Liver (tissue), 9 donors: ENCODE results near the gene SOX6. TPM values are rescaled to one million over a fixed set of nuclear protein-coding genes. Genes with fewer than 3 reads are reported as not detected.

Source experiments
- DNase-seq: peaks from one replicate; pipeline ENCODE4 v3.0.0-alpha.2; 2017; ENCODE audit warnings: low spot score
- H3K27ac ChIP-seq, 2 donors: one replicate each; pipeline ENCODE4 v1.7.0; 2013; ENCODE audit warnings: inconsistent platforms in 2 of 2, low read length in 2 of 2, control low read depth in 1 of 2, low read depth in 1 of 2, mild to moderate bottlenecking in 1 of 2
- H3K27me3 ChIP-seq, 4 donors: one replicate each; pipeline versions ENCODE4 v1.6.1 to v1.7.0; 2013; ENCODE audit warnings: low read length in 3 of 4, inconsistent platforms in 1 of 4, mild to moderate bottlenecking in 1 of 4, moderate library complexity in 1 of 4; ENCODE audit not compliant: control insufficient read depth in 4 of 4, insufficient read depth in 4 of 4
- H3K36me3 ChIP-seq, 4 donors: one replicate each; pipeline versions ENCODE4 v1.6.1 to v1.7.0; 2013; ENCODE audit warnings: low read length in 3 of 4, mild to moderate bottlenecking in 3 of 4, low read depth in 1 of 4, moderate library complexity in 1 of 4; ENCODE audit not compliant: control insufficient read depth in 4 of 4, insufficient read depth in 3 of 4
- H3K4me1 ChIP-seq, 4 donors: one replicate each; pipeline versions ENCODE4 v1.6.1 to v1.7.0; 2013; ENCODE audit warnings: low read length in 3 of 4, mild to moderate bottlenecking in 3 of 4, moderate library complexity in 1 of 4; ENCODE audit not compliant: control insufficient read depth in 4 of 4, insufficient read depth in 4 of 4
- H3K4me3 ChIP-seq, 3 donors: one replicate each; pipeline versions ENCODE4 v1.6.1 to v1.7.0; 2013; ENCODE audit warnings: low read length in 3 of 3, control low read depth in 1 of 3, low read depth in 1 of 3, mild to moderate bottlenecking in 1 of 3
- H3K9ac ChIP-seq, 2 donors: one replicate each; pipeline ENCODE4 v1.7.0; 2013; ENCODE audit warnings: low read length in 2 of 2, mild to moderate bottlenecking in 2 of 2, moderate library complexity in 2 of 2, control low read depth in 1 of 2, low read depth in 1 of 2
- H3K9me3 ChIP-seq, 4 donors: one replicate each; pipeline versions ENCODE4 v1.6.1 to v1.7.0; 2013; ENCODE audit warnings: low read length in 3 of 4; ENCODE audit not compliant: control insufficient read depth in 4 of 4
- EGR1 ChIP-seq, 2 donors: IDR thresholded peaks; 2 replicates each; pipeline ENCODE4 v1.6.1; 2016 to 2018; ENCODE audit warnings: antibody characterized with exemption in 2 of 2, low read depth in 2 of 2
- GABPA ChIP-seq, 2 donors: IDR thresholded peaks in 1 of 2; conservative IDR thresholded peaks in 1 of 2; 2 replicates each; pipeline ENCODE4 v1.6.1; 2016; ENCODE audit warnings: antibody characterized with exemption in 2 of 2, mild to moderate bottlenecking in 1 of 2, moderate library complexity in 1 of 2
- HNF4G ChIP-seq: IDR thresholded peaks from 2 replicates; pipeline ENCODE4 v1.6.1; 2016; ENCODE audit warnings: antibody characterized with exemption
- JUND ChIP-seq, 2 donors: IDR thresholded peaks; 2 replicates each; pipeline ENCODE4 v1.6.1; 2016; ENCODE audit warnings: antibody characterized with exemption in 2 of 2
- RAD21 ChIP-seq, 2 donors: IDR thresholded peaks; 2 replicates each; pipeline ENCODE4 v1.6.1; 2016; ENCODE audit warnings: antibody characterized with exemption in 2 of 2, mild to moderate bottlenecking in 2 of 2
- RXRA ChIP-seq, 2 donors: IDR thresholded peaks; 2 replicates each; pipeline ENCODE4 v1.6.1; 2017 to 2018; ENCODE audit warnings: antibody characterized with exemption in 2 of 2, mild to moderate bottlenecking in 1 of 2
- SP1 ChIP-seq: IDR thresholded peaks from 2 replicates; pipeline ENCODE4 v1.6.1; 2018; ENCODE audit warnings: antibody characterized with exemption, mild to moderate bottlenecking
- TAF1 ChIP-seq: conservative IDR thresholded peaks from 2 replicates; pipeline ENCODE4 v1.6.1; 2016; ENCODE audit warnings: antibody characterized with exemption, mild to moderate bottlenecking
- YY1 ChIP-seq: IDR thresholded peaks from 2 replicates; pipeline ENCODE4 v1.6.1; 2016; ENCODE audit warnings: antibody characterized with exemption, mild to moderate bottlenecking
- WGBS: extraction: QIAGEN DNeasy Blood & Tissue Kit; methylation state at CpG from one replicate; pipeline ENCODE4 v1.1.7; 2013; 5-methylcytosine and 5-hydroxymethylcytosine counted together
- polyA plus RNA-seq, 2 donors: library from polyadenylated mRNA; stranded (reverse) in 1 of 2; unstranded in 1 of 2; fragments of 200-250 nt in 1 of 2; fragments of >200 nt in 1 of 2; fragmentation: Nextera tagmentation in 1 of 2; extraction: Ambion mirVana in 1 of 2; gene quantifications; one replicate each; pipeline versions ENCODE4 v1.2.1 to v1.2.3, GENCODE V29; 2013 to 2015
- total RNA-seq, 2 donors: library from RNA; depleted of rRNA; stranded (reverse); fragments of >200 nt; gene quantifications; one replicate each; pipeline ENCODE4 v1.2.3, GENCODE V29; 2014
- TF ChIP-seq, protein P1 (sequence below): fragments of 150-350 bp; IDR thresholded peaks from 2 replicates; pipeline ENCODE4 v1.5.1; 2017; ENCODE audit warnings: improper control_type of control experiment, low read depth, low read length; ENCODE audit not compliant: missing input control
- TF ChIP-seq, protein P2 (sequence below): IDR thresholded peaks from 2 replicates; pipeline ENCODE4 v1.6.1; 2016; ENCODE audit warnings: antibody characterized with exemption
- TF ChIP-seq, protein P3 (sequence below): IDR thresholded peaks from 2 replicates; pipeline ENCODE4 v1.6.1; 2016; ENCODE audit warnings: antibody characterized with exemption, mild to moderate bottlenecking
- donor health status: healthy.
- donor health status: healthy.
- donor health status: healthy.
- donor health status: healthy.
- donor health status: healthy.

The SOX6 gene
- total and polyA plus RNA-seq, 4 donors = 2.4 to 111 (median 14.8) TPM

DNA sequence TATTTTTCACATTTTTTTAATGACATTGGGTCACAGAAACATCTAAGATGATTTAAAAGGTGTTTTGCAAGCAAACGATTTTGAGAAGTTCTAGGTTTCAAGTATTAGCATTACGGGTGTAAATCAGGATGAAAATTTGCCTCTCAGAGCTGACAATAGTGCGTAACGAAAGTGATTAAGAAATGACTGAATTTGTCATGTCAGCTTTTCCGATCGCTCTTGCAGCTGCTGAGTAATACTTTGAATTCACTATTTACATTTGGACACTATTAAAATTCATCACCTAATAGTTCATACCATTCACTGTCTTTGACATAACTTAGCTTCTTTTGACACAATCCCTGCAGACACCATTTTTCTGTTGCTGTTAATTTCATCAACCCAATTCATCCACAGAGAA is 205.2 kb downstream of the SOX6 start:
- no peaks in the 10 kb centered on the region for H3K9me3 ChIP-seq
- WGBS = 94% methylated on average over 6 of the region's 6 CpGs
- no peaks in the 10 kb centered on the region for H3K27me3 ChIP-seq
- H3K27ac ChIP-seq = no peak overlapping the region
- H3K9ac ChIP-seq = no peak overlapping the region
- peaks cover 0 to 4% (median under 1%) of the 10 kb centered on the region in 4 donors for H3K4me1 ChIP-seq
- no peaks in the 10 kb centered on the region for H3K36me3 ChIP-seq
- no peak overlapping the region for H3K4me3 ChIP-seq
- DNase-seq = no peak
- no peak for TF ChIP-seq SP1
- TF ChIP-seq, protein P1, sequence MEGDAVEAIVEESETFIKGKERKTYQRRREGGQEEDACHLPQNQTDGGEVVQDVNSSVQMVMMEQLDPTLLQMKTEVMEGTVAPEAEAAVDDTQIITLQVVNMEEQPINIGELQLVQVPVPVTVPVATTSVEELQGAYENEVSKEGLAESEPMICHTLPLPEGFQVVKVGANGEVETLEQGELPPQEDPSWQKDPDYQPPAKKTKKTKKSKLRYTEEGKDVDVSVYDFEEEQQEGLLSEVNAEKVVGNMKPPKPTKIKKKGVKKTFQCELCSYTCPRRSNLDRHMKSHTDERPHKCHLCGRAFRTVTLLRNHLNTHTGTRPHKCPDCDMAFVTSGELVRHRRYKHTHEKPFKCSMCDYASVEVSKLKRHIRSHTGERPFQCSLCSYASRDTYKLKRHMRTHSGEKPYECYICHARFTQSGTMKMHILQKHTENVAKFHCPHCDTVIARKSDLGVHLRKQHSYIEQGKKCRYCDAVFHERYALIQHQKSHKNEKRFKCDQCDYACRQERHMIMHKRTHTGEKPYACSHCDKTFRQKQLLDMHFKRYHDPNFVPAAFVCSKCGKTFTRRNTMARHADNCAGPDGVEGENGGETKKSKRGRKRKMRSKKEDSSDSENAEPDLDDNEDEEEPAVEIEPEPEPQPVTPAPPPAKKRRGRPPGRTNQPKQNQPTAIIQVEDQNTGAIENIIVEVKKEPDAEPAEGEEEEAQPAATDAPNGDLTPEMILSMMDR = no peak
- no peak for TF ChIP-seq EGR1 (IDR thresholded peaks at IDR 0.05; ENCODE audit: low read depth in 2 of 2)
- no peak for TF ChIP-seq GABPA (IDR thresholded peaks at IDR 0.05 in 1 of 2, conservative IDR thresholded peaks at IDR 0.05 in 1 of 2)
- TF ChIP-seq RXRA (IDR thresholded peaks at IDR 0.05) = no peak
- TF ChIP-seq, protein P2, sequence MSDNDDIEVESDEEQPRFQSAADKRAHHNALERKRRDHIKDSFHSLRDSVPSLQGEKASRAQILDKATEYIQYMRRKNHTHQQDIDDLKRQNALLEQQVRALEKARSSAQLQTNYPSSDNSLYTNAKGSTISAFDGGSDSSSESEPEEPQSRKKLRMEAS = no peak
- no peak for TF ChIP-seq RAD21 (IDR thresholded peaks at IDR 0.05)
- no peak for TF ChIP-seq HNF4G
- TF ChIP-seq, protein P3, sequence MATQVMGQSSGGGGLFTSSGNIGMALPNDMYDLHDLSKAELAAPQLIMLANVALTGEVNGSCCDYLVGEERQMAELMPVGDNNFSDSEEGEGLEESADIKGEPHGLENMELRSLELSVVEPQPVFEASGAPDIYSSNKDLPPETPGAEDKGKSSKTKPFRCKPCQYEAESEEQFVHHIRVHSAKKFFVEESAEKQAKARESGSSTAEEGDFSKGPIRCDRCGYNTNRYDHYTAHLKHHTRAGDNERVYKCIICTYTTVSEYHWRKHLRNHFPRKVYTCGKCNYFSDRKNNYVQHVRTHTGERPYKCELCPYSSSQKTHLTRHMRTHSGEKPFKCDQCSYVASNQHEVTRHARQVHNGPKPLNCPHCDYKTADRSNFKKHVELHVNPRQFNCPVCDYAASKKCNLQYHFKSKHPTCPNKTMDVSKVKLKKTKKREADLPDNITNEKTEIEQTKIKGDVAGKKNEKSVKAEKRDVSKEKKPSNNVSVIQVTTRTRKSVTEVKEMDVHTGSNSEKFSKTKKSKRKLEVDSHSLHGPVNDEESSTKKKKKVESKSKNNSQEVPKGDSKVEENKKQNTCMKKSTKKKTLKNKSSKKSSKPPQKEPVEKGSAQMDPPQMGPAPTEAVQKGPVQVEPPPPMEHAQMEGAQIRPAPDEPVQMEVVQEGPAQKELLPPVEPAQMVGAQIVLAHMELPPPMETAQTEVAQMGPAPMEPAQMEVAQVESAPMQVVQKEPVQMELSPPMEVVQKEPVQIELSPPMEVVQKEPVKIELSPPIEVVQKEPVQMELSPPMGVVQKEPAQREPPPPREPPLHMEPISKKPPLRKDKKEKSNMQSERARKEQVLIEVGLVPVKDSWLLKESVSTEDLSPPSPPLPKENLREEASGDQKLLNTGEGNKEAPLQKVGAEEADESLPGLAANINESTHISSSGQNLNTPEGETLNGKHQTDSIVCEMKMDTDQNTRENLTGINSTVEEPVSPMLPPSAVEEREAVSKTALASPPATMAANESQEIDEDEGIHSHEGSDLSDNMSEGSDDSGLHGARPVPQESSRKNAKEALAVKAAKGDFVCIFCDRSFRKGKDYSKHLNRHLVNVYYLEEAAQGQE = no peak
- no peak for TF ChIP-seq TAF1
- no peak for TF ChIP-seq YY1
- TF ChIP-seq JUND (IDR thresholded peaks at IDR 0.05) = no peak

DNA sequence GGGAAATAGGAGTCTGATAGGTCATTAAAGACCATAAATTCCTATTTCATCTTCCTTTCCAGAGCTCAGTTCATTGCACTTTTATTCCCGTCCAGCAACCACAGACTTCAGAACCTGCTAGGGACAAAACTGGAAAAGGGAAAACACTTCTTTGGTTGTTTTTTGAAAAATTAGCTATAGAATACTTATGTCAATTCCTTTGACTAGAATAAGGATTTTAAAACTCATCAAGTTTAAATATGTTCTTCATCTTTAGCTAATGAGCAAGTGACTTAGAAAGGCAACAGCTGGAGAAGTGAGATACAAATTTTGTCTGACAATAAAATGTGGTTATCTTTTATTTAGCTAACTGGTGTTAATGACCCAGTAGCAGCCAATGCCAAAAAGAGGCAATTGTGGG is 206.9 kb downstream of the SOX6 start:
- Histone ChIP-seq H3K27me3 (no peaks in the 10 kb centered on the region), H3K27ac (no peak overlapping the region), H3K9me3 (no peaks in the 10 kb centered on the region), H3K4me3 (no peak overlapping the region), H3K9ac (no peak overlapping the region), H3K36me3 (no peaks in the 10 kb centered on the region), H3K4me1 (peaks cover 0 to 4% (median under 1%) of the 10 kb centered on the region in 4 donors)
- 65% methylated on average over 1 of the region's 1 CpG for WGBS
- TF ChIP-seq RXRA (IDR thresholded peaks at IDR 0.05) = peak in 1 of 2 donors; percentile 16
- TF ChIP-seq, protein P1 = no peak
- DNase-seq = no peak
